Body of pancreas (tissue), 4 donors: ENCODE results near the gene CRP. TPM values are rescaled to one million over a fixed set of nuclear protein-coding genes. Genes with fewer than 3 reads are reported as not detected.
"Not testable (repeated sequence)": the region's sequence is repeated elsewhere in the genome, so short reads cannot be mapped to it uniquely, and the experiment has no call there.

ENCODE experiments used
- ATAC-seq: fragments of 150-250 bp; one replicate; pipeline ENCODE4 v1.9.1; 2016
- DNase-seq, 4 donors: peaks; one replicate each; pipeline ENCODE4 v3.0.0-alpha.2; 2019
- H3K27ac ChIP-seq, 4 donors: fragments of 200-600 bp; sonication (generic); 1 replicate in 3 of 4; 2 replicates in 1 of 4; pipeline versions ENCODE4 v1.5.1 to v1.6.1; 2016 to 2019; ENCODE audit warnings: mild to moderate bottlenecking in 1 of 4, mixed read lengths in 1 of 4, moderate library complexity in 1 of 4
- H3K27me3 ChIP-seq, 2 donors: fragments of 200-600 bp; sonication (generic); one replicate each; pipeline ENCODE4 v1.6.0; 2016; ENCODE audit warnings: mild to moderate bottlenecking in 1 of 2
- H3K36me3 ChIP-seq, 2 donors: fragments of 200-600 bp; sonication (generic); replicated peaks in 1 of 2; 2 replicates each; pipeline ENCODE4 v1.5.1; 2016; ENCODE audit warnings: low read depth in 2 of 2; ENCODE audit not compliant: insufficient read depth in 1 of 2
- H3K4me1 ChIP-seq: fragments of 200-600 bp; sonication (generic); one replicate; pipeline ENCODE4 v1.6.0; 2016
- H3K4me3 ChIP-seq, 2 donors: fragments of 200-600 bp; sonication (generic); 1 replicate in 1 of 2; 2 replicates in 1 of 2; pipeline ENCODE4 v1.5.1; 2016 to 2019
- H3K9me3 ChIP-seq, 3 donors: fragments of 200-600 bp; sonication (generic); 1 replicate in 2 of 3; 2 replicates in 1 of 3; pipeline ENCODE4 v1.5.1; 2016
- POLR2A ChIP-seq, 3 donors: fragments of 450-650 bp; IDR thresholded peaks; one replicate each; pipeline ENCODE4 v1.6.1; 2016; ENCODE audit warnings: antibody characterized with exemption in 3 of 3, mild to moderate bottlenecking in 2 of 3
- WGBS, 2 donors: methylation state at CpG; one replicate each; pipeline ENCODE4 v1.1.5; 2017; 5-methylcytosine and 5-hydroxymethylcytosine counted together
- intact Hi-C: fragments of 100-400 bp; cut with DNase I; formaldehyde crosslinking; loops from one replicate; pipeline ENCODE4 v1.15.1; 2023
- total RNA-seq, 2 donors: library from RNA; depleted of rRNA; stranded (reverse); fragments of >200 nt; gene quantifications; one replicate each; pipeline ENCODE4 v1.1.0, GENCODE V29; 2016
- TF ChIP-seq, protein P1 (sequence below), 7 experiments: fragments of 450-650 bp in 4 of 7; fragments of 200-600 bp in 3 of 7; sonication (generic) in 3 of 7; IDR thresholded peaks; one replicate each; pipeline ENCODE4 v1.5.1; 2016 to 2019; ENCODE audit warnings: antibody characterized with exemption in 7 of 7

The CRP gene
- total RNA-seq, 2 donors from 2014 or later: 0.33 to 1.6 TPM

DNA sequence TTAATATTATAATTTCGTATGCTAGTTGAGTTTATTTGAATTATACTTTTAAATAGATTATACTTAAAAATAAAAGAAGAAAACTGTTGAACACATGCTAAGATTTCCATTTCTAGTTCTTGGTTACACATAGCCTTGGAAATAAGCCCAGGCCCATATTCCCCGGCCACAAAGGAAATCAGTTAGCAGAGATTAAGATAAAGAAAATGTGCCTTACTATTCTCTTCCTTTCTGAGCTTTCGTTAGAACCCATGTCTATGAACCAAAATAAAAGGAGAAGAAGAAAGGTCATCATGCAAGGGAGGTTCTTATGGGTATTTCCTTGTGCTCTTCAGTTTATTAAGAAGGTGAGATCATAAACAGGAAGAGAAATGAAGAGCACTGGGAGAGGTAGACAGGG, 32.3 kb upstream of the CRP start:
- no peaks in the 10 kb centered on the region for H3K27me3 ChIP-seq
- 33 to 53% methylated on average over 3 of the region's 3 CpGs for WGBS, 2 donors
- no peak overlapping the region for H3K4me3 ChIP-seq
- ATAC-seq (no peak), DNase-seq (no peak)
- TF ChIP-seq POLR2A (IDR thresholded peaks at IDR 0.05): no peak
- TF ChIP-seq, protein P1, sequence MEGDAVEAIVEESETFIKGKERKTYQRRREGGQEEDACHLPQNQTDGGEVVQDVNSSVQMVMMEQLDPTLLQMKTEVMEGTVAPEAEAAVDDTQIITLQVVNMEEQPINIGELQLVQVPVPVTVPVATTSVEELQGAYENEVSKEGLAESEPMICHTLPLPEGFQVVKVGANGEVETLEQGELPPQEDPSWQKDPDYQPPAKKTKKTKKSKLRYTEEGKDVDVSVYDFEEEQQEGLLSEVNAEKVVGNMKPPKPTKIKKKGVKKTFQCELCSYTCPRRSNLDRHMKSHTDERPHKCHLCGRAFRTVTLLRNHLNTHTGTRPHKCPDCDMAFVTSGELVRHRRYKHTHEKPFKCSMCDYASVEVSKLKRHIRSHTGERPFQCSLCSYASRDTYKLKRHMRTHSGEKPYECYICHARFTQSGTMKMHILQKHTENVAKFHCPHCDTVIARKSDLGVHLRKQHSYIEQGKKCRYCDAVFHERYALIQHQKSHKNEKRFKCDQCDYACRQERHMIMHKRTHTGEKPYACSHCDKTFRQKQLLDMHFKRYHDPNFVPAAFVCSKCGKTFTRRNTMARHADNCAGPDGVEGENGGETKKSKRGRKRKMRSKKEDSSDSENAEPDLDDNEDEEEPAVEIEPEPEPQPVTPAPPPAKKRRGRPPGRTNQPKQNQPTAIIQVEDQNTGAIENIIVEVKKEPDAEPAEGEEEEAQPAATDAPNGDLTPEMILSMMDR (IDR thresholded peaks at IDR 0.05): no peak
- no peak overlapping the region for H3K27ac ChIP-seq
- no peaks in the 10 kb centered on the region for H3K9me3 ChIP-seq
- no peaks in the 10 kb centered on the region for H3K36me3 ChIP-seq
- intact Hi-C loops: no loop called here
- H3K4me1 ChIP-seq: peaks cover 12% of the 10 kb centered on the region

DNA sequence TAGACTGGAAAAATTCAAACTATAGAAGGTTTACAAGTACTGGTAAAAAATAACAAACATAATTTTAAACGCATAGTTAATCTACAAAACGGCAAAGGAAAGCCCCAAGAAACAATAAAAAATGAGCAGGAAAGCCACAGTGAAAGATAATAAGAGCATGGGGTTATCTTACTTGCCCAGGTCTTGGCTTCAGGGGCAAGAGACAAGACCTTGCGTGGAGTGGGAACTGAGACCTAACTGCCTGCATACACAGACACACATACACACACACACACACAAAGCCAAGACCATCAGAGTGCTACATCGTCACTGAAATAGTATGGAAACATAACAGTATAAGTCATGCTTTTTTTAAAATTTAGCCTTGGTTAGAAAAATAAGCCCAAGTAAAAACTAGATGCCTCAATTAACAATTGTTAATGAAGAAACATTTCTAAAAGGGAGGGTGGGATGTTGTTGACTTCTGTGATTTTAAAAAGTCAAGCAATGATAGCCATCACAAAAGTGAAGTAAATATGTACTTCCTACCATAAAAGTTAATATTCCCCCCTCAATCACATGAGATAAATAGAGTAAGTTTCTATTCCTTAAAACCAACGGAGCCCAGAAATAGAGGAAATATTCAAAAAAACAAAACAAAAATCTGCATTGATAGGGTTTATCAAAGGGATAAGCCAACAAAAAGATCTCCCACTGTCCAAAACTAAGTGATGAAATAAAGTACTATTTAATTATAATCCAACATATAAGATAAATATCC, 29.4 kb upstream of the CRP start:
- 67 to 74% methylated on average over 5 of the region's 5 CpGs for WGBS, 2 donors
- Histone ChIP-seq H3K27ac (no peak overlapping the region), H3K4me3 (no peak overlapping the region), H3K36me3 (no peaks in the 10 kb centered on the region), H3K9me3 (no peaks in the 10 kb centered on the region), H3K4me1 (no peaks in the 10 kb centered on the region), H3K27me3 (no peaks in the 10 kb centered on the region)
- intact Hi-C loops: no loop called here
- DNase-seq: no peak
- ATAC-seq: no peak
- TF ChIP-seq POLR2A (IDR thresholded peaks at IDR 0.05): no peak
- TF ChIP-seq, protein P1 (IDR thresholded peaks at IDR 0.05): no peak

DNA sequence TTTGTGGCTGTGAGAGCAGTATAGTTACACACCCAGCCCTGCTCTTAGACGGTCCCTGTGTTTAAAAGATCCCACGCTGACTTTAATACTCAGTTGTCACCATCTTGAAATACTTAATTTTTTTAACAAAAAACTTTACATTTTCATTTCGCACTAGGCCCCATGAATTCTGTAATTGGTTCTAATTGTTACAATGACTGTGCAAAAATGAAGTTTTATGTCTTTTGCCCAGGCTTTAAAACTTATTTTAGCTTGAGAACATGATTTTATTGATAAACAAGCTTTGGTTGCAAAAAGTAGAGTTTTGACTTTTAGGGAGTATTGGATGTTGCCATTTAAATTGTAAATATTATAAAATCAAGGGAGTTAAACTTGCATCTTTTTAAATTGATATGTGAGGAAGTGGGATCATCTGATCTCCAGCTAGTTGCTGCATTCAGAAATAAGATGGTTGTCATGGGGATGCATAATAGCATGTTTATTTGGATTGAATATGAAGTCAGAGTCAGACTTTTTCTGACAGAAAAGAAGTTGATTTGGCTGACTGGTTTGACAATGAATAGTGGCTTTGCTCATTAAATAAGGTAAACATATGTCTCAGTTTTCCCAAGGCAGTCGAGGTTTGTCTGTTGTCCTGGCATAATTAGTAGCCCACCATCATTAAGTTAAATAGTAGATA, 23.0 kb upstream of the CRP start:
- no peaks in the 10 kb centered on the region for H3K36me3 ChIP-seq
- WGBS, 2 donors: 75 to 79% methylated on average over 4 of the region's 4 CpGs
- DNase-seq (no peak), ATAC-seq (no peak)
- no peak overlapping the region for H3K4me3 ChIP-seq
- H3K27ac ChIP-seq: no peak overlapping the region
- TF ChIP-seq, protein P1 (IDR thresholded peaks at IDR 0.05): no peak
- TF ChIP-seq POLR2A (IDR thresholded peaks at IDR 0.05): no peak
- no peaks in the 10 kb centered on the region for H3K9me3 ChIP-seq
- H3K27me3 ChIP-seq: no peaks in the 10 kb centered on the region
- intact Hi-C loops: no loop called here
- H3K4me1 ChIP-seq: no peaks in the 10 kb centered on the region

DNA sequence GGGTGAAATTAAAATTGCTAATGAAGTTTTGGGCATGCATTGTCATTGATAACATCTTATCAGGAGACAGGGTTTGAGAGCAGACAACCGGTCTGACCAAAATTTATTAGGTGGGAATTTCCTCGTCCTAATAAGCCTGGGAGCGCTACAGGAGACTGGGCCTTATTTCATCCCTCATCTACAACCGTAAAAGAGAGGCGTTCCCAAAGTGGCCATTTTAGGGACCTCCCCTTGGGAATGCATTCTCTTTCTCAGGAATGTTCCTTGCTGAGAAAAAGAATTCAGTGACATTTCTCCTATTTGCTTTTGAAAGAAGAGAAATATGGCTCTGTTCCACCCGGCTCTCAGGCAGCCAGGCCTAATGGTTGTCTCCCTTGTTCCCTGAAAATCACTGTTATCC, 8.8 kb upstream of the CRP start:
- H3K4me3 ChIP-seq, H3K4me1 ChIP-seq, H3K27ac ChIP-seq, H3K27me3 ChIP-seq, ATAC-seq, H3K36me3 ChIP-seq, DNase-seq, intact Hi-C loops: not testable (repeated sequence)
- WGBS, 2 donors: 84 to 85% methylated on average over 6 of the region's 6 CpGs
- peaks cover 0 to 14% (median 2%) of the 10 kb centered on the region in 3 donors for H3K9me3 ChIP-seq

DNA sequence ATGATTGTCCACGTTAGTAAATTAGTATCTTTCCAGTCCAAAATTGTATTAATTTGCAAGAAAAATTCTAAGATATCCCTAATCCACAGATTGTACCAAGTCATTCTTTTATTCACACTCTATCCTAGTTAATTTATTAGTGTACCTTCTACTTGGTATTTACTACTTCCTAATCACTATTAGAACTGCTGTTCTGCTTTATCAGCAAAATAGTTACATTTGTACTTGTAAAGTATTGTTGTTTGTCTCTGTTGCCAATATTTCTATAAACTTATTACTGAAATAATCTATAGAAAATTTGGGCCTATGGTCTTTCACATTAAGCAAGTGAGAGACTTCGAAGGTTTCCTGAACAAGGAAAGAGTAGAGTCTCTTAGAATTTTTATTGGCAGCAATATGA, 5.6 kb upstream of the CRP start:
- no peak for ATAC-seq
- Histone ChIP-seq H3K27me3 (no peaks in the 10 kb centered on the region), H3K4me3 (no peak overlapping the region), H3K27ac (no peak overlapping the region), H3K4me1 (no peaks in the 10 kb centered on the region), H3K9me3 (peaks cover 0 to 18% (median 2%) of the 10 kb centered on the region in 3 donors), H3K36me3 (no peaks in the 10 kb centered on the region)
- no peak for DNase-seq
- 47 to 67% methylated on average over 2 of the region's 2 CpGs for WGBS, 2 donors
- intact Hi-C loops: no loop called here
- no peak for TF ChIP-seq POLR2A (IDR thresholded peaks at IDR 0.05)
- TF ChIP-seq, protein P1 (IDR thresholded peaks at IDR 0.05): no peak
